ENCODE measurements around the gene FIBP.

Gene FIBP

GRCh38 chr11:65890324-65891218 is 2.3 kb upstream of the FIBP start, which contains the start of gene CCDC85B:
Gene CCDC85B (plus strand): TSS chr11:65890673. CDS start chr11:65890784, 111 bp downstream.
- peak; percentile 98 for DNase-seq (ENCODE audit: low spot score)

GRCh38 chr11:65887723-65888162 is 528 bp downstream of the FIBP start:
- no peak for DNase-seq (ENCODE audit: low spot score)

- no peak for DNase-seq (ENCODE audit: low spot score)
Measured at GRCh38 chr11:65886826-65887722, 1.2 kb downstream of the FIBP start.

- no peak for DNase-seq (ENCODE audit: low spot score)
Measured at GRCh38 chr11:65885808-65886536, 2.3 kb downstream of the FIBP start.

GRCh38 chr11:65885231-65885630 is 3.0 kb downstream of the FIBP start:
- no peak for DNase-seq (ENCODE audit: low spot score)

GRCh38 chr11:65884716-65885092 is 3.6 kb downstream of the FIBP start:
- DNase-seq (ENCODE audit: low spot score), result peak; percentile 86

GRCh38 chr11:65883786-65884715 is 4.2 kb downstream of the FIBP start:
- no peak for DNase-seq (ENCODE audit: low spot score)

GRCh38 chr11:65883058-65883761 is 5.1 kb downstream of the FIBP start:
- no peak for DNase-seq (ENCODE audit: low spot score)

- DNase-seq (ENCODE audit: low spot score), result no peak
Measured at GRCh38 chr11:65882120-65883057, 5.9 kb downstream of the FIBP start.

- DNase-seq (ENCODE audit: low spot score), result no peak
Measured at GRCh38 chr11:65880844-65881421, 7.3 kb downstream of the FIBP start.

GRCh38 chr11:65880027-65880426 is 8.2 kb downstream of the FIBP start:
- no peak for DNase-seq (ENCODE audit: low spot score)

- DNase-seq (ENCODE audit: low spot score), result peak; percentile 54
Measured at GRCh38 chr11:65879617-65880016, 8.7 kb downstream of the FIBP start, which contains the start of gene CTSW. Gene CTSW (plus strand): TSS chr11:65879837. CDS start chr11:65879855, 18 bp downstream.

- peak; percentile 95 for DNase-seq (ENCODE audit: low spot score)
Measured at GRCh38 chr11:65873318-65874156, 14.7 kb downstream of the FIBP start.

- DNase-seq (ENCODE audit: low spot score), result no peak
Measured at GRCh38 chr11:65872586-65873317, 15.5 kb downstream of the FIBP start, which contains the start of gene EFEMP2. Gene EFEMP2 (minus strand): TSS chr11:65872800. CDS start chr11:65872354, 446 bp downstream.

- no peak for DNase-seq (ENCODE audit: low spot score)
Measured at GRCh38 chr11:65871811-65872548, 16.3 kb downstream of the FIBP start.

Data from CD4-positive, alpha-beta T cell treated with Interleukin-2 at 100 ng/mL for 4 hours (primary cell).